GM19023 (cell line): ENCODE results near the gene SLC1A4.
A peak's percentile ranks its signal among the peaks of the same experiment; 100 is the strongest.
"Not testable (repeated sequence)": the region's sequence is repeated elsewhere in the genome, so short reads cannot be mapped to it uniquely, and the experiment has no call there.

Experiments used
- ATAC-seq: cut with Tn5 transposase; IDR thresholded peaks from one replicate; pipeline ENCODE4 v1.9.1; 2021; ENCODE audit warnings: mild to moderate bottlenecking, moderate library complexity; ENCODE audit not compliant: unreplicated experiment

The SLC1A4 gene

DNA sequence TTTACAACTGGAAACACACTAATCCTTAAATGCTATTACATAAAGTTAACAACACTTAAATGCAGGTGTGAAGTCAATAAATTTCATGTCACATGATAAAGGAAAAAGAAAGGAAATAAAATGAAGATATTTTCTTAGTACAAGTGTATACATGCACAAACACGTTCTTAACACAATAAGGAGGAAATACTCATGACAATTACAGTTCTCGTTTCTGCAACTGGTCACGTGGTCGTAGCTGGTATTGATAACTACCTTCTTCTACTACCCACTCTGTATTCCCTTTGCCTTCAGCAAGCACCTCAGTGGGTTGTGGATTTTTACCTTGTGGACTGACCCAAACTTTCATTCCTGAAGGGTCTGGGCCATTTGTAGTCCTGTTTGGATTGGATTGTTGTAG lies 26.1 kb upstream of the SLC1A4 start:
- not testable (repeated sequence) for ATAC-seq

DNA sequence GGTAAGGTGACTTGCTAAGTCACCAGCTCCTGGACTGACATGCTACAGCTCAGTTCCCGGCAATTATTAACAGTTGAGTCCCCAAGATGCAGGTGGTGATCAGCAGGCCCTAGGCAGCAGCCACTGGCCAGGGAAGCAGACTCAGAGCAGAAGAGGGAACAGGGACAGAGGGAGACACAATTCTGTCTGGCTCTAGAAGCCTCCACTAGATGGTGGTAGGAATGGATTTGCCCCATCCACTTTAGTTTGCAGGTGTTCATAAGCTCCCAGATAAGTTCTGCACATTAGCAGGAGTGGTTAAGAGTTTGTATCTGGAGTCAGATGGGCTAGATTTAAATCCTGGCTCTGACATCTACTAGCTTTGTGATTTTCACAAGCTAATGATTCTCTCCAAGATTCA lies 25.5 kb upstream of the SLC1A4 start:
- no peak for ATAC-seq

DNA sequence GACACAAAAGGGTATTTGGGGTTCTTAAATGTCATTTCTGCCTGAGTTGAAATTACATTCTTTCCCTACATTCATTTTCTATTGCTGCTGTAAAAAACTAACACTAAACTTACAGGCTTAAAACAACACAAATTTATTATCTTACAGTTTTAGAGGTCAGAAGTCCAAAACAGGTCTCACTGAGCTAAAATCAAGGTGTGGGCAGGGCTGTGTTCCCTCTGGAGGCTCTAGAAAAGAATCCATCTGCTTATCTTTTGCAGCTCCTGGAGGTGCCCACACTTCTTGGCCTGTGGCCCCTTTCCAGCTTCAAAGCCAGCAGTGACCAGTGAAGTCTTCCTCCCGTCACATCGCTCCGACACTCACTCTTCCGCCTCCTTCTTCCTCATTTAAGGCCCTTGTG lies 23.2 kb upstream of the SLC1A4 start:
- ATAC-seq = no peak

DNA sequence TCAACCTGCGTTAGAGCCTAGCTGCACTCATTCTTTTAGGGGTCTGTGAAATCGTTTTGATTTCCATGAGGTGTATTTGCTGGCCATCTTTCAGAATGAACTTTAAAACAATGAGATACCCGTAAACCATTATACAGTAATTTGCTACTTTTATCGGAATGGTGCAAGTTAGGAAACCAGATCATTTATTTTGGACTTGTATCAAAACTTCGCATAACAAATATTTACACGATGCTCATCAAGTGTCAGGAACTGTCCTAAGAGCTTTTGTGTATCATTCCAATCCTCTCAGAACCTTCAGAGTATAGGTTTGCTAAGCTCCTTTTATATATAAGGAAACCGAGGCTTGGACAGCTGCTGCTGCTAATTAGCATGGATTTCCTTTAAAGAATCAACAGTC lies 22.4 kb upstream of the SLC1A4 start:
- ATAC-seq = no peak

DNA sequence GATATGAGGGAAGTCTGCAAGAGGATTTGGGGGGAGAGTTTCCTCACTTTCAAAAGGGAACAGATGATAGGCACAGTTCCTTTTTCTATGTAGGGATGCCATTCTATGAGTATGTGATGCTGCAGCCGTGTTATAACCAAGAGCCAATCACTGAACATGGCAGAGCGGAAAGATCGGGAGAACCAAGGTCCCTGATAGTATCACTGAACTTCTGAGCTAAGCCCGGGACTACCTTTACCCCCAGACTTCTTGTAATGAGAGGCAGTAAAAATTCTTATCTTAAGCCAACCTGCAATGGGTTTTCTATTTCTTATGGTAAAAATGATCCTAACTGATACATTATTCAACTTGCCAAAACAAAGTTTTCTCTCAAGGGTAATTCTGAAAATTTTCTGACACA lies 21.6 kb upstream of the SLC1A4 start:
- ATAC-seq = no peak

DNA sequence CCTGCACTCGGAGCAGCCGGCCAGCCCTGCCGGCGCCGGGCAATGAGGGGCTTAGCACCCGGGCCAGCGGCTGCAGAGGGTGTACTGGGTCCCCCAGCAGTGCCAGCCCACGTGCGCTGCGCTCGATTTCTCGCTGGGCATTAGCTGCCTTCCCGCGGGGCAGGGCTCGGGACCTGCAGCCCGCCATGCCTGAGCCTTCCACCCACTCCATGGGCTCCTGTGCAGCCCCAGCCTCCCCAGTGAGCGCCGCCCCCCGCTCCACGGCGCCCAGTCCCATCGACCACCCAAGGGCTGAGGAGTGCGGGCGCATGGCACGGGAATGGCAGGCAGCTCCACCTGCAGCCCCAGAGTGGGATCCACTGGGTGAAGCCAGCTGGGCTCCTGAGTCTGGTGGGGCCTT lies 20.1 kb upstream of the SLC1A4 start:
- not testable (repeated sequence) for ATAC-seq

DNA sequence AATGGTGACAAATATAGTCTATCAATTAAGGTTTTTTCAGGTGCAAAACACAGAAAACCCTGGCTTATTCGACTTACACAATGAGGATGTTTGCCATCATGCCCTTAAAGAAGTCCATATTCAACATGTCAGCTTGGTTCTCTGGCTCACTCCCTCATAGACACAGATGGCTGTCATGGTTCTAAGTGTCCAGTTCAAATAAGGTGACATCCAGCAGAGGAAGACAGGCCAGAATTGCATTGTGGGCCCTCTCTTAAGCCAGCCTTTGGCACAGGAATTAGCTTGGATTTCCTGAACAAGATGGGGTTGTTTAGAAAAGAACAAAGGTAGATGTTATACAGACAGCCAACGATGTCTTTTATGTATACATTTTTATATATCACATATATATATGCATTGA lies 18.7 kb upstream of the SLC1A4 start:
- no peak for ATAC-seq

DNA sequence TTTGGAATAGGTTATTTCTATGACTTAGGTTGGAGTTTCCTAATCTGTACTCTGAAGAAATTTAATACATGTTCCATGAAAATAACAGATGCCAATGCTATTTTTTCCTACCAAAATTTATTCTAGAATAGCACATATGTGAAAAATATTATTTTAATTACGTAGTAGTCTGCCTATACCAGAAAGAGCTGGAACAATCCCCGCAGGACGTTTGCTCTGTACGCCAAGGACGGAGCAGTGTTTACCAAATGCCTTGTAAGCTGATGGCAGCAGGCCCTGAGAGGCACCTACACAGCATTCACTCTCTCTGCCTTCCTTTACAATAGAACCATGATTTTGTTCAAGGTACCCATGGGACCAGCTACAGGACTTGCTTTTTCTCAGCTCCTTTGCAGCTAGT lies 16.8 kb upstream of the SLC1A4 start:
- ATAC-seq = no peak

DNA sequence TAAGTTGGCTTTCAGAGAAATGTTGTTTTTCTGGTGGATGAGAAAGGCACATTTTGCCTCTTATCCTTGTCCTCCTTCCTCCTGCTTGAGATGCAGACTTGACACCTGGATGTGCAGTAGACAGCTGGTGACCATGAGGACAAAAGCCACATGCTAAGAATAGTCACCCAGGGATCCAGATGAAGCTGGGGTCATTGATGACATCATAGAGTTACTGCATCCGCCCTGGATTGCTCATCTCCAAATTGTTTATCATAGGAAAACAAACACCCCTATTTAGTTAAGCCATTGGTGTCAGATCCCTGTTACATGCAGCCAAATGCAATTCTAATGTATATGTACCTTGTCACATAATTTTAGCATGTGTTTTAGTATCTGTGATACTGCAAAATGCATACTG lies 16.3 kb upstream of the SLC1A4 start:
- ATAC-seq = no peak

DNA sequence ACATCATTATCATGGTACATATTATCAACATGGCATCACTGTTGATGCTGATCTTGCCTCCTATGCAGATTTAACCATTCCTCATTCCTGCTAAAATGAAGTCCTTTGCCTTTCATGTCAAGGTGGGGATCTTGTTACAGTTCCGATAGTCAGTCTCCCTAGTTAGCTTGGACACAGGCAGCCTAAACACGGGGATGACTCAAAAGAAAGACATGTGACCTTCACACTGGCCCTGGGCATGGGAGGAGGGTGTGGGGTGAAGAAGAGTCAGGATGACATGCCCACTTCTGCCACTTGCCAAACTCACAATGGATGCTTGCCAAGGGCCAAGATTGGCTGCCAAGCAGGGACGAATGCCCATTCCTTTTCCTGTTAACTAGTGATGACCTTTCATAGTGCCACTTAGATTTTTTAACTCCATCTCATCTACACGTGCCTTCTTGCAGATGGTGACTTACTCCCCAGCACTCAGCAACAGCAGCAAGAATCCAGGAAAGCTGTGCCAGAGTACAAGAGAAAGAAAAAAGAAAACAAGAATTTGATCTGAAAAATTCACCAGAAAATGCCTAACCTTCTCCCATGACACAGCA lies 13.9 kb upstream of the SLC1A4 start:
- no peak for ATAC-seq

DNA sequence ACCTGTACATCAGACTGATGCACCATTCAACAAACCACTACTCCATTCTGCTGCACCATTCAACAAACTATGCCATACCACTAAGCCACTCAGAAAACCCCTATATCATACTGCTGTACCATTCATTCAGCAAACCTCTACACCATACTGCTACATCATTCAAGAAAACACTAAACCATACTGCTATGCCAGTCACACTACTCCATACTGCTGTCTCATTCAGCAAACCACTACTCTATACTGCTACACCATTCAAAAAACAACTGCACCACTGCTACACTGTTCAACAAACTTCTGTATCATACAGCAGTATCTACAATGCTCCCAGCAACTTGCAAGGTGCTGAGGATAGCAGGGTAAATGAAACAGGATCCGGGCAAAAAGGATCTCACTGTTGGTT lies 12.9 kb upstream of the SLC1A4 start:
- no peak for ATAC-seq

DNA sequence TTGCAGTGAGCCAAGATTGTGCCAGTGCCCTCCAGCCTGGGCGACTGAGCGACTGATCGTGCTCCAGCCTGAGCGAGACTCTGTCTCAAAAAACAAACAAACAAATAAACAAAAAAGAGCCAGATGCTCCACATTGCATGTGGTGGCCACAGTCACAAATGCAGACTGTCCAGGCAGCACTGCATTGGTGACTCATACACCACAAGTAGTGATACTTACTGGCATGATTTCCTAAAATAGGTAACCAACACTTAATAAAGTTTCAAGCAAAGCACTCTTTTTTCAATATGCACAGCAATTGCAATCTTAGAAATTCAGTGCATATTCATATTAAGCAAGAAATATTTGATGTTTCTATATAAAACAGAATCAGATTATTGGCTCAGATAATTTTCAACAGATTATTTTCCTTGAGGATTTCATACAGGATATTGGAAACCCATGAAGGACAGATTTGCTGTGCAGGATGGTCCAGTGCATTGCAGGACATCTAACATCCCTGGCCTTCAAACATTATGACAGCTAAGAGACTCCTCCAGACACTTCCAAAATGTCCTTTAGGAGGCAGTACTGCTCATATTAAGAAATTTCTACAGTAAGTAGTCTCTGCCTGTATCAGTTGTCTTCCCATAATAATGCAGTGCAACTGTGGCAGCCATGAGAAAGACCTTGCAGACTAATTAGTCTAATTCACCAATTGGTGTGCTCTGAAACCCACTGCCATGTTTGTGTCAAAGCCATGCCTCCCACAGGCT lies 10.5 kb upstream of the SLC1A4 start:
- no peak for ATAC-seq

DNA sequence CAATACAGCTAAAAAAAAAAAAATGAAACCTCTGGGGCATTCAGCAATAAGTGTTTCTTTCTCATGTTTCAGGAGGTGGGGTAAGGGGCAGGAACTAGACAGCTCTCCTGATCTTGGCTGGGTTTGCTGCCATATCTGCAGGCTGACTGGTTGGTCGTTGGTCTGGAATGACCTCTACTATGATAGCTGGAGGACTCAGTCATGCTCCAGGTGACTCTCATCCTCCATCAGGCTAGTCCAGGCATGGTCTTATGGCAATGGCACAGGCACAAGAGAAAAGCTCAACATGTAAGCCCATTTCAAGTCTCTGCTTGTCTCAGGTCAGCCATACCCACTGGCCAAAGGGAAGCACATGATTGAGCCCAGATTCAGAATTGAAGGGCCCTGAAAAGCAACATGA lies 9.5 kb upstream of the SLC1A4 start:
- ATAC-seq = no peak

DNA sequence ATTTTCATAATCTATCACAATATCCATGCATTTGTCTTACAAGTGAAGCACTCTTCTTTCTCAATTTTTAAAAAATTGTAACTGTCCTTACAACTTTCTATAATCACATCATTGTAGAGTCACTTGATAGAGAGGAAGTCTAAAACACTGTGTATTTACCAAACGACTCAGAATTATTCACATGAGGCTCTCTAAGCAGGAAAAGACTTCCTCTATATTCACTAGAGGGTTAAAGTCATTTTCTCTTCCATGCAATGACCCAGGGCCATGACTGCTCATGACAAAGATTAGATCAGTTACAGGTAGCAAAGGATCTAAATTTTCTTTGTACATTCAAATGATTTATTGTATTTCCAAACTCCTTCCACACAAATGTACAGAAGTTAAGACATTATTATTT lies 9.0 kb upstream of the SLC1A4 start:
- ATAC-seq = no peak

DNA sequence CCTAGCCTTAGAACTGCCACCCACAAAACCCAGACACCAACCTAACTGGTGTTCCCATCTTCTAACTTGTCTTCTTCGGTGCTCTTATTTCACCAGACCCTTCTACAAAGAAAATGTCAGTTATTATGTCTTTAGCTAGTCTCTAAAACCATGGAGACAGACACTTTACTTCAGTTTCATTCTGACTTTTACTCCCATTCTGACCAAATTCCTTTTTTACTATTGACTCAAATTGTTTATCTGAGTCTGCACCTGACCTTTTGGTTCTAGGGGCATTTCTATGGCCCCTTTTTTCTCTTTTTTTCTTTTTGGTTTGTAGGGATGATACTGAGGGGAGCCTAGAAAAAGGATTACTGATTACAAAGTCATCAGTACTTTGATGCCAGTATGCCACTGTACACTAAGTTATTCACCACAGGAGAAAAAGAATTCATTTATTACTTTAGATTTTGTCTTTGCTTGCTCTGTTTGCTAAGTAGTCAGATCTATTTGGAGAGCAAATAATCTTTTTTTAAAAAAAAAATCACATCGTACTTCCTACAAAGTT lies 6.8 kb upstream of the SLC1A4 start:
- no peak for ATAC-seq

DNA sequence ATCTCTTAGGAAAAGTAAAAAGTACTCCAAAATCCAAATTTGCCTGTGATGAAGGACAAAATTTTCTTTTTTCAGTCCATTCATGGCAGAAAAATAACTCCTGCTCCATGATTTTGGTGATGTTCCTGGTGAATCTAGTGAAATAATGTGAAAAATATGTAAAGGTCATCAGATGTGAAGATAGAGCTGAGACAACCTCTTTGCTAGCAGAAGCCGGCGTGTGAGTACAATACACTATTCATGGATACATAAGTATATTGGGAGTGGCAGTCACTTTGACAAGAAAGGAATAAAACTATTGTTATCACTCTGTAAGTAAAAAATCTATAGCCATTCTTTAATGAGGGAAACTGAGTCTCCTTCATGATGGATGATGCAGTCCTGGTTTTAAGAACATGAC lies 6.3 kb upstream of the SLC1A4 start:
- ATAC-seq = no peak

DNA sequence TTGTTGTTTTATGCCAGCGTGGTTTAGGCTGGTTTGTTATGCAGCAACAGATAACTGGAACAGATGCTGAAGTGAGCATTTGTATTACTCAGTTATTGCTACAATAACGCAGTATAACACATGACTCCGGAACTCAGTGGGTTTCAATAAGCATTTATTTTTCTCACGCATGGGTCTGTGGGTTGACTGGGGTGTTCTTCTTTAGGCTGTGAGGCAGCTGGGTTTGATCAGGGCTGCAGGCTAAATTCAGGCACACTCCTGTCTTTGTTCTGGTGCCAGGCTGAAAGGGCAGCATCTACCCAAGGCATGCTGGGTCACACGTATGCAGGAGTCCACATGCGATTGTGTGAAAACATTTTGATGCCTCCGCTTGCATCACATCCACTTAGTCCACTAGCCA lies 3.8 kb upstream of the SLC1A4 start:
- no peak for ATAC-seq

DNA sequence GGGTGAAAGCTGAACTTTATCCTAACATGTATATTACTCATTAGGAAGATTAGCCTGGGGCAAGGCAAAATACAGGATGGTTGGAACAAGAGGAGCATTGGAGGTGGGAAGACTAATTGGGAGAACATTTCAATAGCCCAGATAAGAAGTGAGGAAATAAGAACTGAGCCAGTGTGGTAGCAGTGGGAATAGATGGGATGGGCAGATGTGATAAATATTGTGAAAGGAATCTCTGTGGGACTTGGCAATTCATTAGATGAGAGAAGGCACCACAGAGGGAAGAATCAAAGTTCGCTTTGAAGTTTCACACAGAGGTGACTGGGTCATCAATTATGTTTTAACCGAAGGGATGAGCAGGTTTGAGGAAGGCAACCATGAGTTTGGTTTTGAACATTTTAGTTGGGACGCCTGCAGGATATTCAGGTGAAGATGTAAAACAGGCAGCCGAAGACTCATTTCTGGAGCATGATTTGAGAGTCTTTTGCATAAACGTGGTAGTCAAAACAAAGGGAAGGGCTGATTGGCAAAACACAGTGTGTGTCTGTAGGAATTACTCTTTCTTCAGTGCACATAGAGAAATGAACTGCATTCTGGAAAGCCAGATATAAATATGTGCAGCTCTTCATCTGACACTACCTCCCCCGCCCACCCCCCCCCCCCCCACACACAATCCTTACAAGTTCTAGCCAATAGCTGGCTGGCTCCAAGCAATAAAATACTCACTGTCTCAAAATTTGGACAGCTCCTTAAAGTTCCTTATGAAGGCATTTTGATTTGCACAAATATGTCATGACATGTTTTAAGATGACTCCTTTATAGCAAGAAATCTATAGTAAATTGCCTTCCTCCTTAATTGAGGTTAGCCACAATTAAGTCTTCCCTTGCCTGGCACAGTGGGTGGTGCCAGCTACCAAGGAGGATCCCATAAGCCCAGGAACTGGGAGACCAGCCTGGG lies 1.9 kb upstream of the SLC1A4 start:
- ATAC-seq = no peak

DNA sequence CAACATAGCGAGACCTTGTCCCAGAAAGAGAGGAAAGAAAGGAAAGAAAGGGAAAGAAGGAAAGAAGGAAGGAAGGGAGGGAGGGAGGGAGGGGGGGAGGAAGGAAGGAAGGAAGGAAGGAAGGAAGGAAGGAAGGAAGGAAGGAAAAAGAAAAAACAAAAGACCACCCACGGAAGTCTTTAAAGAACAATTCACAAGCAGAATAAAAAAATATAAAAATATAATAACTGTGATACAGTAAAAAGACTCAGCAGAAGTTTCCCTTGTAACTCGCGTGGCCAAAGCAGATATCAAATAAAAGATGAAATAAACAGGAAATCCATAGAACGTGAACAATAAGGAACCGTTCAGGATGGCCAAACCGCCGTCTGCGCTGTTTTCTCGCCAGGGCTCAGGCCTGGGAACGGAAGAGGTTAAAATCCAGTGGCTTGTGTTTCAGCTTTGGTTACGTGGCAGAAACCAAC lies 1.2 kb upstream of the SLC1A4 start:
- ATAC-seq = no peak

DNA sequence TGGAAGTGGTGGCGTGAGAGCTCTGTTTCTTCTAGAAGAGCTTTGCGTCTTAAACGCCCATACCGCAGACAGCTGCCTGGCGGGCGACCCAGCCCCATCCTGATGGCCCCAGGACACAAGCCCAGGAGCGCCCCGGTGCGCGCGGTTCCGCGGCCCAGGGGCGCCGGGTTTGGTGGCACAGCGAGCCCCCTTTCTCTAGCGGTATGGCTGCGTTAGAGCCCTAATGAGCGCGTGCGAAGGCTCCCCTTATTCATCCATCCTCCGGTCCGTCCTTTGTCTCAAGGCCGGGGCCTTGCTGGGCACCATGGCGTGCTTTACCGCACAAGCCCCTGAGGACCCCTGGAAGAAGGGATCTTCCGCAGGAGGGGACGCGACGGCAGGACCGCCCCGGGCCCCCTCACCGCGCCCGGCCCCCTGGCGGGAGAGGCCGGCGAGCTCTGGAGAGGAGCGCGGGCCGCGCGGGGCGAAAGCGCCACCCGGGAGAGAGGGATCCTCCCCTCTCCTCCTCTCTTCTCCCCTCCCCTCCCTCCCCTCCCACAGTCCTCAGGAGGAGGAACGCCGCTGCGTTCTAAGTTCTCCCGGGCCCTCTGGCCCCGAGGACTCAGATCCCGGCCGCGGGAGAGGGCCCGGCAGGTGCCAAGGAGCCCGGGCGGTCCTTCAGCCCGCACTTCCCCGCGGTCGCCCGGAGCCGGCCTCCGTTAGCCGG lies 626 bp upstream of the SLC1A4 start:
- ATAC-seq = peak; percentile 32
